Liver (tissue), 9 donors: Measurements from ENCODE around the gene EID2B. TPM values are rescaled to one million over a fixed set of nuclear protein-coding genes. Genes with fewer than 3 reads are reported as not detected.

ENCODE experiments used
- DNase-seq: peaks from one replicate; pipeline ENCODE4 v3.0.0-alpha.2; 2017; ENCODE audit warnings: low spot score
- H3K27ac ChIP-seq, 2 donors: one replicate each; pipeline ENCODE4 v1.7.0; 2013; ENCODE audit warnings: inconsistent platforms in 2 of 2, low read length in 2 of 2, control low read depth in 1 of 2, low read depth in 1 of 2, mild to moderate bottlenecking in 1 of 2
- H3K27me3 ChIP-seq, 4 donors: one replicate each; pipeline versions ENCODE4 v1.6.1 to v1.7.0; 2013; ENCODE audit warnings: low read length in 3 of 4, inconsistent platforms in 1 of 4, mild to moderate bottlenecking in 1 of 4, moderate library complexity in 1 of 4; ENCODE audit not compliant: control insufficient read depth in 4 of 4, insufficient read depth in 4 of 4
- H3K36me3 ChIP-seq, 4 donors: one replicate each; pipeline versions ENCODE4 v1.6.1 to v1.7.0; 2013; ENCODE audit warnings: low read length in 3 of 4, mild to moderate bottlenecking in 3 of 4, low read depth in 1 of 4, moderate library complexity in 1 of 4; ENCODE audit not compliant: control insufficient read depth in 4 of 4, insufficient read depth in 3 of 4
- H3K4me1 ChIP-seq, 4 donors: one replicate each; pipeline versions ENCODE4 v1.6.1 to v1.7.0; 2013; ENCODE audit warnings: low read length in 3 of 4, mild to moderate bottlenecking in 3 of 4, moderate library complexity in 1 of 4; ENCODE audit not compliant: control insufficient read depth in 4 of 4, insufficient read depth in 4 of 4
- H3K4me3 ChIP-seq, 3 donors: one replicate each; pipeline versions ENCODE4 v1.6.1 to v1.7.0; 2013; ENCODE audit warnings: low read length in 3 of 3, control low read depth in 1 of 3, low read depth in 1 of 3, mild to moderate bottlenecking in 1 of 3
- H3K9ac ChIP-seq, 2 donors: one replicate each; pipeline ENCODE4 v1.7.0; 2013; ENCODE audit warnings: low read length in 2 of 2, mild to moderate bottlenecking in 2 of 2, moderate library complexity in 2 of 2, control low read depth in 1 of 2, low read depth in 1 of 2
- H3K9me3 ChIP-seq, 4 donors: one replicate each; pipeline versions ENCODE4 v1.6.1 to v1.7.0; 2013; ENCODE audit warnings: low read length in 3 of 4; ENCODE audit not compliant: control insufficient read depth in 4 of 4
- ATF3 ChIP-seq: IDR thresholded peaks from 2 replicates; pipeline ENCODE4 v1.6.1; 2016; ENCODE audit warnings: antibody characterized with exemption
- CTCF ChIP-seq: fragments of 150-350 bp; IDR thresholded peaks from 2 replicates; pipeline ENCODE4 v1.5.1; 2017; ENCODE audit warnings: improper control_type of control experiment, low read depth, low read length; ENCODE audit not compliant: missing input control
- EGR1 ChIP-seq, 2 donors: IDR thresholded peaks; 2 replicates each; pipeline ENCODE4 v1.6.1; 2016 to 2018; ENCODE audit warnings: antibody characterized with exemption in 2 of 2, low read depth in 2 of 2
- GABPA ChIP-seq, 2 donors: IDR thresholded peaks in 1 of 2; conservative IDR thresholded peaks in 1 of 2; 2 replicates each; pipeline ENCODE4 v1.6.1; 2016; ENCODE audit warnings: antibody characterized with exemption in 2 of 2, mild to moderate bottlenecking in 1 of 2, moderate library complexity in 1 of 2
- HNF4A ChIP-seq, 2 donors: conservative IDR thresholded peaks; 2 replicates each; pipeline ENCODE4 v1.6.1; 2016; ENCODE audit warnings: antibody characterized with exemption in 2 of 2, mild to moderate bottlenecking in 2 of 2
- HNF4G ChIP-seq: IDR thresholded peaks from 2 replicates; pipeline ENCODE4 v1.6.1; 2016; ENCODE audit warnings: antibody characterized with exemption
- JUND ChIP-seq, 2 donors: IDR thresholded peaks; 2 replicates each; pipeline ENCODE4 v1.6.1; 2016; ENCODE audit warnings: antibody characterized with exemption in 2 of 2
- RAD21 ChIP-seq, 2 donors: IDR thresholded peaks; 2 replicates each; pipeline ENCODE4 v1.6.1; 2016; ENCODE audit warnings: antibody characterized with exemption in 2 of 2, mild to moderate bottlenecking in 2 of 2
- REST ChIP-seq: IDR thresholded peaks from 2 replicates; pipeline ENCODE4 v1.6.1; 2016; ENCODE audit warnings: antibody characterized with exemption, mild to moderate bottlenecking
- RXRA ChIP-seq, 2 donors: IDR thresholded peaks; 2 replicates each; pipeline ENCODE4 v1.6.1; 2017 to 2018; ENCODE audit warnings: antibody characterized with exemption in 2 of 2, mild to moderate bottlenecking in 1 of 2
- SP1 ChIP-seq: IDR thresholded peaks from 2 replicates; pipeline ENCODE4 v1.6.1; 2018; ENCODE audit warnings: antibody characterized with exemption, mild to moderate bottlenecking
- TAF1 ChIP-seq: conservative IDR thresholded peaks from 2 replicates; pipeline ENCODE4 v1.6.1; 2016; ENCODE audit warnings: antibody characterized with exemption, mild to moderate bottlenecking
- ZBTB33 ChIP-seq: IDR thresholded peaks from 2 replicates; pipeline ENCODE4 v1.6.1; 2016; ENCODE audit warnings: antibody characterized with exemption
- WGBS: extraction: QIAGEN DNeasy Blood & Tissue Kit; methylation state at CpG from one replicate; pipeline ENCODE4 v1.1.7; 2013; 5-methylcytosine and 5-hydroxymethylcytosine counted together
- polyA plus RNA-seq, 2 donors: library from polyadenylated mRNA; stranded (reverse) in 1 of 2; unstranded in 1 of 2; fragments of 200-250 nt in 1 of 2; fragments of >200 nt in 1 of 2; fragmentation: Nextera tagmentation in 1 of 2; extraction: Ambion mirVana in 1 of 2; gene quantifications; one replicate each; pipeline versions ENCODE4 v1.2.1 to v1.2.3, GENCODE V29; 2013 to 2015
- total RNA-seq, 2 donors: library from RNA; depleted of rRNA; stranded (reverse); fragments of >200 nt; gene quantifications; one replicate each; pipeline ENCODE4 v1.2.3, GENCODE V29; 2014
- donor health status: healthy.
- donor health status: healthy.
- donor health status: healthy.
- donor health status: healthy.
- donor health status: healthy.

EID2B gene
- total and polyA plus RNA-seq, 4 donors: 0.38 to 1.4 (median 1.1) TPM

- Histone ChIP-seq H3K27me3 (no peaks in the 10 kb centered on the region), H3K9me3 (no peaks in the 10 kb centered on the region), H3K4me3 (no peak overlapping the region), H3K9ac (no peak overlapping the region), H3K4me1 (peaks cover 0 to 5% (median 0%) of the 10 kb centered on the region in 4 donors), H3K27ac (no peak overlapping the region), H3K36me3 (no peaks in the 10 kb centered on the region)
- no peak for DNase-seq
- TF ChIP-seq ATF3 (no peak), TAF1 (no peak), GABPA (IDR thresholded peaks at IDR 0.05 in 1 of 2, conservative IDR thresholded peaks at IDR 0.05 in 1 of 2) (no peak)
- WGBS: 64% methylated on average over 1 of the region's 1 CpG
Measured at GRCh38 chr19:39544911-39545310, 12.3 kb upstream of the EID2B start.

- Histone ChIP-seq H3K27me3 (no peaks in the 10 kb centered on the region), H3K9ac (no peak overlapping the region), H3K36me3 (no peaks in the 10 kb centered on the region), H3K4me3 (no peak overlapping the region), H3K9me3 (no peaks in the 10 kb centered on the region), H3K27ac (no peak overlapping the region), H3K4me1 (peaks cover 0 to 5% (median under 1%) of the 10 kb centered on the region in 4 donors)
- DNase-seq: no peak
- 87% methylated on average over 7 of the region's 7 CpGs for WGBS
- no peak for TF ChIP-seq RXRA (IDR thresholded peaks at IDR 0.05)
- TF ChIP-seq EGR1 (IDR thresholded peaks at IDR 0.05; ENCODE audit: low read depth in 2 of 2): no peak
- no peak for TF ChIP-seq REST
- no peak for TF ChIP-seq ZBTB33
- TF ChIP-seq GABPA (IDR thresholded peaks at IDR 0.05 in 1 of 2, conservative IDR thresholded peaks at IDR 0.05 in 1 of 2): no peak
- no peak for TF ChIP-seq CTCF
- no peak for TF ChIP-seq RAD21 (IDR thresholded peaks at IDR 0.05)
- no peak for TF ChIP-seq JUND (IDR thresholded peaks at IDR 0.05)
- no peak for TF ChIP-seq HNF4A (conservative IDR thresholded peaks at IDR 0.05)
- TF ChIP-seq SP1: no peak
- TF ChIP-seq HNF4G: no peak
Measured at GRCh38 chr19:39544226-39544903, 11.7 kb upstream of the EID2B start.
